Measurements from ENCODE around the gene PAGR1.
A peak's percentile ranks its signal among the peaks of the same experiment; 100 is the strongest.
"Not testable (repeated sequence)": the region's sequence is repeated elsewhere in the genome, so short reads cannot be mapped to it uniquely, and the experiment has no call there.

Gene PAGR1

DNA sequence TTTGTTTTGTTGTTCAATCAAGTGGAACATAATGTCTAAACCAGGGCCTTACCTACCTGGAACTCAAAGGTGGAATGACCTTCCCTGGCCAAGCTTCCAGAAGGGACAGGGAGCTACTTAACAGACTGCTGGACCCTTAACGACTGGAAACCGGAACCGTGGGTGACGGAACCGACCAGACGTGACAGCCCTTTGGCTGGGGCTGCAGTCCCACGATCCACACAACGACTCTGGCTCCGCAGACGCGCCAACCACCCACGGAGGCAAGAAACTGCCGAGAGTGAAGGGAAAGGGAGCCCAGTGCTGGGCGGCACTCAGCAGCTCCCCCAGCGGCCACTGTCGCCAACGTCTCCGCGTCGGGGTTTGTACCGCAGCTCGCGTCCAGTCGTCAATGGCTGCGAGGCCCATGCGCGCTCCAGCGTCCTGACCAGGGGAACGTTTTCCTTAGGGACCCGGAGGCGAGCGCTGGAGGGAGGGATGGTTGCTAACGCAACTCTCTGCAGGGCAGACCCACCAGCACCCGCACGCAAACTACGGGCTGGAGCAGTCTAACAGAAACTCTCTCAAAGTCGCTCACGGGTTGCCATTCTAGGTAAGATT, 31.0 kb upstream of the PAGR1 start:
- Mint-ChIP-seq H3K36me3 (no peaks in the 10 kb centered on the region), H3K27ac (peak overlapping the region; percentile 75)

DNA sequence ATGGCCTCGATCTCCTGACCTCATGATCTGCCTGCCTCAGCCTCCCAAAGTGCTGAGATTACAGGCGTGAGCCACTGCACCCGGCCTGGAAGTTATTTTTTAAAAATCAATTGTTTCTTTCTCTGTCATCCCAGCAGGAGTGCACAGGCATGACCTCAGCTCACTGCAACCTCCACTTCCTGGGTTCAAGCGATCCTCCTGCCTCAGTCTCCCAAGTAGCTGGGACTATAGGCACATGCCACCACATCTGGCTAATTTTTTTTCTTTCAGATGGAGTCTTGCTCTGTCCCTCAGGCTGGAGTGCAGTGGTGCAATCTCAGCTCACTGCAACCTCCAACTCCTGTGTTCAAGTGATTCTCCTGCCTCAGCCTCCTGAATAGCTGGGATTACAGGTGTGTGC, 28.8 kb upstream of the PAGR1 start:
- not testable (repeated sequence) for H3K36me3 Mint-ChIP-seq; ATAC-seq (replicated peaks); H3K9me3 Mint-ChIP-seq; H3K4me3 Mint-ChIP-seq; H3K27ac Mint-ChIP-seq; H3K27me3 Mint-ChIP-seq; DNase-seq
- peaks cover 14 to 35% of the 10 kb centered on the region in 2 donors for H3K4me1 Mint-ChIP-seq

More for the DNA sequence above, 31.0 kb upstream of the PAGR1 start:
- DNase-seq, result peak; percentile 53
- no peaks in the 10 kb centered on the region for H3K9me3 Mint-ChIP-seq
- H3K4me1 Mint-ChIP-seq, result peaks cover 7 to 20% of the 10 kb centered on the region in 2 donors
- ATAC-seq (replicated peaks), result peak; percentile 92 to 93
- H3K4me3 Mint-ChIP-seq, result peak overlapping the region; percentile 70 to 74
- no peaks in the 10 kb centered on the region for H3K27me3 Mint-ChIP-seq

DNA sequence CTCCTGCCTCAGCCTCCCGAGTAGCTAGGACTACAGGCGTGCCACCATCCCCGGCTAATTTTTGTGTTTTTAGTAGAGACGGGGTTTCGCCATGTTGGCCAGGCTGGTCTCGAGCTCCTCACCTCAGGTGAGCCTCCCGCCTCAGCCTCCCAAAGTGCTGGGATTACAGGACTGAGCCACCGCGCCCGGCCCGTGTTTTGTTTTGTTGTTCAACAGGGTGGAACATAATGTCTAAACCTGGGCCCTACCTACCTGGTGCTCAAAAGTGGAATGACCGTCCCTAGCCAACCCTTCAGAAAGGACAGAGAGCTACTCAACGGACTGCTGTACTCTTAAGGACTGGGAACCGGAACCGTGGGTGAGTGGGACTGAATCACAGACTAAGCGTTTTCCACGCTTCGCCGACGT, 26.2 kb upstream of the PAGR1 start:
- peaks cover 22 to 51% of the 10 kb centered on the region in 2 donors for H3K4me1 Mint-ChIP-seq
- DNase-seq, result no peak

DNA sequence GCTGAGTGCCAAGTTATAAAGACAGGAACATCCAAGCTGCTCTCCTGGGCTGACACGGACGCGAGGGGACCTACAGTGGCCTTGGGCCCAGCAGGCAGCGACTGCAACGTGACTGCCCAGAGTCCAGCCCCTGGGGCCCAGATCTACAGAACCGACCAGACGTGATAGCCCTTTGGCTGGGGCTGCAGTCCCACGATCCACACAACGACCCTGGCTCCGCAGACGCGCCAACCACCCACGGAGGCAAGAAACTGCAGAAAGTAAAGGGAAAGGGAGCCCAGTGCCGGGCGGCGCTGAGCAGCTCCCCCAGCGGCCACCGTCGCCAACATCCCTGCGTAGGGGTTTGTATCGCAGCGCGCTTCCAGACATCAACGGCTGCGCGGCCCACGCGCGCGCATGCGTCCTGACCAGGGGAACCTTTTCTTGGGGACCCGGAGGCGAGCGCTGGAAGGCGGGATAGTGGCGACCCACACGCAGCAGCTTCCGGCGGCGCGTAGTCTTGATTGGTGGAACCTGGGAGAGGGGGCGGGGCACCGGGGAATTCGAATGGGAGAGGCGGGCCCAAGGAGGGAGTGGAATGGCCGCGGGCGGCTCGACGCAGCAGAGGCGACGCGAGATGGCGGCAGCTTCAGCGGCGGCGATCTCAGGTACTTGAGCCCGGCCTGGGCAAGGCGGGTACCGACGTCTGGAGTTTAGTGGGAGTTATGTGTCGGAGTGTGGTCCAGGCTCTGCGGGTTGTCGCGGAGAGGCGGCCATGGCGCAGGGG, 25.6 kb upstream of the PAGR1 start, which contains the start of gene KIF22:
TSS of gene KIF22 (plus strand) at position 569 of the 766 bp plus-strand sequence. CDS start at position 578, 9 bp downstream.
- peak; percentile 96 for ATAC-seq (replicated peaks)
- Mint-ChIP-seq H3K4me3 (peak within 1 kb of the TSS; percentile 97), H3K36me3 (peaks cover 10 to 14% of the 10 kb centered on the region in 2 donors), H3K27ac (peak within 1 kb of the TSS; percentile 98), H3K4me1 (peaks cover 22 to 45% of the 10 kb centered on the region in 2 donors), H3K27me3 (no peaks in the 10 kb centered on the region), H3K9me3 (no peaks in the 10 kb centered on the region)
- DNase-seq, result peak; percentile 99

More for the DNA sequence above, 26.2 kb upstream of the PAGR1 start:
- Mint-ChIP-seq H3K9me3 (no peaks in the 10 kb centered on the region), H3K27ac (peak overlapping the region; percentile 98), H3K36me3 (peaks cover 10 to 12% of the 10 kb centered on the region in 2 donors), H3K4me3 (peak overlapping the region; percentile 97), H3K27me3 (no peaks in the 10 kb centered on the region)
- peak; percentile 1 to 2 for ATAC-seq (replicated peaks)

DNA sequence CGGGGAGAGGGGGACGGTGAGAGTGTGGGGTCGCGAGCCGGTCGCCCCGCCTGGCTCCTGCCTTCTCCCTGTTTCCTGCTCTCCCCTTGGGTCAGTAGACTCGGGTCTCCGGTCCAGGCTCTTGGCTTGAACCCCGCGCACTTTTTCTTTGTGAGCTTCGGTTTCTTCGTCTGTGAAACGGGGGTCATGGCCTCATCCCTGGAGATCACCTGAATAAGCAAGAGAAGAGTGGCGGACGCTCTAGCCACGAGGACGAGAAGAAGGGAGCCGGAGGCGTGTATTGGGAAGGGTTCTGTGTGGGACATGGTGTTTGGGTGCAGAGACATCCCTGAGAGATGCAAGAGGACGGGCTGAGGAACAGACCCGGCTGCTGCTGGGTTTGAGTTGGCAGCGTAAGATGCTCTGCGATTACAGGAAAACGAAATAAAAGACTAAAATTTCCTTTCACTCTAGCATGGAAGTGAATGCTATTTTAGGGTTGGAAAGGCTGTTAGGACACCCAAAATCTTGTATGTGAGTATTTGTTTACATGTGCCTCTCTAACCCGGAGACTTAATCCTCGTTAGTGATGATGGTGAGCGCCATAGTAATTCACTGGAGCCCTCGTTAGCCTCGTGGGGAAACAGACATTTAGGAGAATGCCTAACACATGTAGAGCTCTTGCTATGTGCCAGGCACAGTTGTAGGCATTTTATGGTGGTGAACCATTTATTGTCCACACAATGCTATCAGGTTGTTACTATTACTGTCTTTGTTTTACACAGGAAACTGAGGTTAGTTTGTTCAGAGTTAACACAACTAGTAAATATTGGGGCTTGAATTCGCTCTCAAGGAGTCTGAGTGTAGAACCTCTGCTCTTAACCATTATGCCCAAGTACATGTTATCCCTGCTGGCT, 24.8 kb upstream of the PAGR1 start:
- Mint-ChIP-seq H3K27me3 (no peaks in the 10 kb centered on the region), H3K36me3 (peaks cover 10 to 14% of the 10 kb centered on the region in 2 donors), H3K4me1 (peaks cover 20 to 41% of the 10 kb centered on the region in 2 donors), H3K9me3 (no peaks in the 10 kb centered on the region), H3K4me3 (peak overlapping the region; percentile 97), H3K27ac (peak overlapping the region; percentile 98)
- ATAC-seq (replicated peaks) (peak; percentile 2 to 21), DNase-seq (no peak)

DNA sequence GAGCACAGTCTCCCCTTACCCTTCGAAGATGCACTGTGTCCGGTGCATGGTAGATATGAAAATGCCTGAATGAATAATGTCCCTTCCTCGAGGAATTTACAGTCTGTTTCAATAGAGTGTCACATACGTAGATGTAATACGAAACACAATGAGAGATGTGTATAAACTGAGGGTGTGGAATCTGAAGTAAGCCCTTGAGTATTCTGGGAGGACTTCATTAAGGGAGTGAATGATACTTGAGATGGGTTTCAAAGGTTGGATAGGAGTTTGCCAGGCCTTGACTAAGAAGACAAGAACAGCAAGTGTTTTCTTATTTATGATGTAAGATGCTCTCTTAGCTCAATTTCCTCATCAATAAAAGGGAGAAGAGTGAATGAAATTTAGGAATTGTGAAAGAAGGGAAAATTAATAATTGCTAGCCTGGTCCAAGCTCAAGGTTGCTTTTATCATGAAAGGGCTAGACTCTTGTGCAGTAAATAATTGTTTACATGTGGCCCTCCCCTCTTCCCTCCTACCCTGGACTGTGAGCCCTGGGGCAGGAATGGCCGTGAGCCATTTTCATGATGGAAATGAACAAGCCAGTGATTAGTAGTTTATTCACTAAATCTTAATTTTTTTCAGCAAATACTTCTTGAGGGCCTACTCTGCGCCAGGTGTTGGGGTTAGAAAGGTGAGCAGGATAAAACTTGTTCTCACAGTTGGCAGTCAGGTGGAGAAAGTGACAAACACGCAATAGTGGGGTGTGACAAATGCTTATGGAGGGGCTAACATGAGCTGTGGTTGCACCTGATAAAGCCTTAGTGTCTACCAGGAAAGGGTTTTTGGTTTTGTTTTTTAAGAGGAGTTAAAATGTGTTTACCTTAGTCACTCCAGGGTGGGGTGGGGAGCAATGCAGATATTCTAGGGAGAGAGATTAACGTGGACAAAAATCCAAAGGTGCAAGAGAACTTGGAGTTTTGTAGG, 23.8 kb upstream of the PAGR1 start:
- DNase-seq (no peak), ATAC-seq (replicated peaks) (no peak)
- Mint-ChIP-seq H3K36me3 (peaks cover 14 to 19% of the 10 kb centered on the region in 2 donors), H3K27ac (no peak overlapping the region), H3K9me3 (no peaks in the 10 kb centered on the region), H3K27me3 (no peaks in the 10 kb centered on the region), H3K4me3 (peak overlapping the region; percentile 97), H3K4me1 (peaks cover 20 to 41% of the 10 kb centered on the region in 2 donors)

DNA sequence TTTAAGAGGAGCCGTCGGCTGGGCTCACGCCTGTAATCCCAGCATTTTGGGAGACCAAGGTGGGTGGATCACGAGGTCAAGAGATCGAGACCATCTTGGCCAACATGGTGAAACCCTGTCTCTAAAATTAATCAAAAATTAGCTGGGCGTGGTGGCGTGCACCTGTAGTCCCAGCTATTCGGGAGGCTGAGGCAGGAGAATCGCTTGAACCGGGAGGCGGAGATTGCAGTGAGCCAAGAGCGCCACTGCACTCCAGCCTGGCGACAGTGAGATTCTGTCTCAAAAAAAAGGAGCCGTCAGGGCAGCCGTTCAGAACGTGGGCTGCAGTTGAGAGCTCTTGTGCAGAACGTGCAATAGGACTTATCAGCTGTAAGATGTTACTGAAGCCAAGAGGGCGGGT, 22.8 kb upstream of the PAGR1 start:
- not testable (repeated sequence) for ATAC-seq (replicated peaks); H3K9me3 Mint-ChIP-seq; DNase-seq; H3K4me3 Mint-ChIP-seq; H3K27ac Mint-ChIP-seq; H3K27me3 Mint-ChIP-seq
- H3K4me1 Mint-ChIP-seq, result peaks cover 20 to 41% of the 10 kb centered on the region in 2 donors
- H3K36me3 Mint-ChIP-seq, result peaks cover 21 to 26% of the 10 kb centered on the region in 2 donors

DNA sequence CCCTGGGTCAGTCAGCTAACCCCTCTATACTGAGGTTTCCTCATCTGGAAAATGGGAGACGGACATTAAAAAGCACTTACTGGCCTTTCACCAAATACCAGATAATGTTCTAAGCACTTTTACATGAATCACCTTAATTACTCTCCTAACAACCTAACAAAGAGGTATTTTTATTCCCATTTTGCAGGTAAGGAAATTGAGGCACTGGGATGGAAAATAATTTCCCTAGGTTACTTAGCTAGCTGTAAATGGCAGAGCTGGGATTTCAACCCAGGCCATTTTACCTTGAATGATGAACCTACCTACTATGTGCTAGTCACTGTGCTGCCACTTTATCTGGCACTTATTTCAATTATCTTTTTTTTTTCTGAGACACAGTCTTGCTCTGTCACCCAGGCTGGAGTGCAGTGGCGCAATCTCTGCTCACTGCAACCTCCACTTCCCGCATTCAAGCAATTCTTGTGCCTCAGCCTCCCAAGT, 21.7 kb upstream of the PAGR1 start:
- ATAC-seq (replicated peaks), result no peak
- no peaks in the 10 kb centered on the region for H3K27me3 Mint-ChIP-seq
- H3K9me3 Mint-ChIP-seq, result no peaks in the 10 kb centered on the region
- no peak overlapping the region for H3K27ac Mint-ChIP-seq
- peaks cover 22 to 38% of the 10 kb centered on the region in 2 donors for H3K36me3 Mint-ChIP-seq
- H3K4me3 Mint-ChIP-seq, result no peak overlapping the region
- peaks cover 20 to 37% of the 10 kb centered on the region in 2 donors for H3K4me1 Mint-ChIP-seq
- no peak for DNase-seq

DNA sequence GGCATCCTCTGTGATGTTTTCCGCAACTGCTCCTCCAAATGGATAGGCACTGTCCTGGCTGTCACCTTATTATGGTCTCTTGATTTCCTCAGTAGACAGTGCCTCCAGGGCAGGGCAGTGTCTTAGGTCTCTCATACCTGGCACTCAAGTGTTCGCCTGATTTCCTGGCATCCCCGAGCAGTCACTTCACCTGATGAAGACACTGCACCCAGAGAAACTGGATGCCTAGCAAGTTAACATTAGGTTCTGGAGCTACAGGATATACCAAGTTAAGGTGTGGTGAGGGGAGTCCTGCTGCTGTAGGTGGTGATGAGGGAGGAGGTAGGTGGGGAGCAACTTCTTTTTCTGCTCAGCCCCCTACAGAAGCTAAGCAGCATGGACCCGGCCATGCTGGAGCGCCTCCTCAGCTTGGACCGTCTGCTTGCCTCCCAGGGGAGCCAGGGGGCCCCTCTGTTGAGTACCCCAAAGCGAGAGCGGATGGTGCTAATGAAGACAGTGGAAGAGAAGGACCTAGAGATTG, 13.5 kb upstream of the PAGR1 start:
- ATAC-seq (replicated peaks), result no peak
- Mint-ChIP-seq H3K9me3 (no peaks in the 10 kb centered on the region), H3K36me3 (peaks cover 26 to 65% of the 10 kb centered on the region in 2 donors), H3K27ac (no peak overlapping the region), H3K4me1 (peaks cover 17 to 20% of the 10 kb centered on the region in 2 donors), H3K27me3 (no peaks in the 10 kb centered on the region), H3K4me3 (no peak overlapping the region)
- no peak for DNase-seq

DNA sequence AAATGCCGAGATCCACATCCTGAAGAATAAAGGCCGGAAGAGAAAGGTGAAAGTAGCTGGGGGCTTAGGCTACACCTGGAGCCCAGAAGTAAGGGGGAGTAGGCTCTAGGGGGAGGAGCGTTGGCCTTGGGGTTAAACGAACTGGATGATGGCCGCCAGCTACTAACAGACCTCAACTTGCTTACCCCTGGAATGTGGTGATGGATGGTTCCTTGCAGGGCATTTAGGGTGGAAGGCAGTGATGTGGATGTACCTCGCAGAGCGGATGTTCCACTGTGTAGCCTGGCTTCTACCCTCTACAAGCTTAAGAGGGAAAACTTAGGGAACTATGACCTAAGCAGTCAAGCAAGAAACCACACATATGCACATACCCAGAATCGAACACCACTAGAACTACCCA, 11.9 kb upstream of the PAGR1 start:
- peaks cover 36 to 66% of the 10 kb centered on the region in 2 donors for H3K36me3 Mint-ChIP-seq
- peaks cover 29 to 35% of the 10 kb centered on the region in 2 donors for H3K4me1 Mint-ChIP-seq
- DNase-seq (no peak), ATAC-seq (replicated peaks) (no peak)
- no peaks in the 10 kb centered on the region for H3K9me3 Mint-ChIP-seq
- peak overlapping the region; percentile 100 for H3K27ac Mint-ChIP-seq
- no peaks in the 10 kb centered on the region for H3K27me3 Mint-ChIP-seq
- H3K4me3 Mint-ChIP-seq, result peak overlapping the region; percentile 94 to 100

DNA sequence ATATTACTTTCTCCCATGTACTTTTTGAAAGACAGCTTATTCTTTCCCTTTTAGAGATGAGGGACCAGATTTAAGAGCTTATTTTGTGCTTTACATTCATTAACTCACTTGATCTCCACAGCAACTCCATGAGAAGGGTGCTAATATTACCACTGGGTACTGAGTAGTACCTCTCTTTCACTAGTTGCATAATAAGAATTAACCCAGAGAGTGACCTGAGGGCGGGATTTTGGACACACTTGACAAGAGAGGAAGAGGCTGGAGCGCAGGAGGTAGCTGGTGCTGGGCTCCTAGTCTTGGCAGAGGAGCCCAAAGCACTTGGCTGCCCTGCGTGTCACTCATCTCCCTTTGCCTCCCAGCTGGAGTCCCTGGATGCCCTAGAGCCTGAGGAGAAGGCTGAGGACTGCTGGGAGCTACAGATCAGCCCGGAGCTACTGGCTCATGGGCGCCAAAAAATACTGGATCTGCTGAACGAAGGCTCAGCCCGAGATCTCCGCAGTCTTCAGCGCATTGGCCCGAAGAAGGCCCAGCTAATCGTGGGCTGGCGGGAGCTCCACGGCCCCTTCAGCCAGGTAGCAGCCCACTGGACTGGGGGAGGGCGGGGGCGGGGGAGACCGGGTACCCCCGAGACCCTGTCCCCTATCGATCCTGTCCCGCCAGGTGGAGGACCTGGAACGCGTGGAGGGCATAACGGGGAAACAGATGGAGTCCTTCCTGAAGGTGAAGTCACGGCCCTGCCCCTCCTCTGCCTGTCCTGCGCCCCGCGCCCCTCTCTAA, 11.3 kb upstream of the PAGR1 start:
- DNase-seq, result no peak
- H3K36me3 Mint-ChIP-seq, result peaks cover 37 to 62% of the 10 kb centered on the region in 2 donors
- H3K9me3 Mint-ChIP-seq, result no peaks in the 10 kb centered on the region
- no peak for ATAC-seq (replicated peaks)
- peak overlapping the region; percentile 100 for H3K27ac Mint-ChIP-seq
- no peaks in the 10 kb centered on the region for H3K27me3 Mint-ChIP-seq
- H3K4me3 Mint-ChIP-seq, result peak overlapping the region; percentile 94 to 100
- H3K4me1 Mint-ChIP-seq, result peaks cover 31 to 42% of the 10 kb centered on the region in 2 donors
